Lower leg skin (tissue), 3 donors: Measurements from ENCODE around the gene ABCC4.

ENCODE experiments used
- POLR2A ChIP-seq, 2 donors: fragments of 450-650 bp; IDR thresholded peaks; one replicate each; pipeline ENCODE4 v1.6.1; 2016 to 2017; ENCODE audit warnings: antibody characterized with exemption in 2 of 2, mild to moderate bottlenecking in 1 of 2, moderate library complexity in 1 of 2
- TF ChIP-seq, protein P1 (sequence below), 3 donors: fragments of 450-650 bp; IDR thresholded peaks; one replicate each; pipeline ENCODE4 v1.5.1; 2016; ENCODE audit warnings: antibody characterized with exemption in 3 of 3, mild to moderate bottlenecking in 3 of 3, moderate library complexity in 2 of 3

DNA sequence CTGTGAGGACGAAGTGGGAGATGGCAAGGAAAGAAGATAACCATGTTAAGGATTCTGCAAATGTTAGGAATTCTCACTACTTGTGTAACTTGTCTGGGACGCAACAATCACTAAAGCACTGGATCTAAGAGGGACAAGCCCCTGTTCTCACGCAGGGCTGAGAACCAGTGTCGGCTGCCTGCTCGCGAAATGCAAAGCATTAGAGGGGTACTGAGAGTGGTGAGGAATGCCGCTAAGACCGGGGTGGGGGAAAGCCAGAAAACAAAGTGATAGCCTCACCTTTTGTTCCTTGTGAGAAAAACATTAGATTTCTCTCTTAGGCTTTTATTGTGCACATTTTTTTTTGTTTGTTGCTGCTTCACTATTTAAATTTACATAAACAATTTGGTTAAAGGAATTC is 241.9 kb downstream of the ABCC4 start:
- TF ChIP-seq POLR2A (IDR thresholded peaks at IDR 0.05), result no peak
- TF ChIP-seq, protein P1, sequence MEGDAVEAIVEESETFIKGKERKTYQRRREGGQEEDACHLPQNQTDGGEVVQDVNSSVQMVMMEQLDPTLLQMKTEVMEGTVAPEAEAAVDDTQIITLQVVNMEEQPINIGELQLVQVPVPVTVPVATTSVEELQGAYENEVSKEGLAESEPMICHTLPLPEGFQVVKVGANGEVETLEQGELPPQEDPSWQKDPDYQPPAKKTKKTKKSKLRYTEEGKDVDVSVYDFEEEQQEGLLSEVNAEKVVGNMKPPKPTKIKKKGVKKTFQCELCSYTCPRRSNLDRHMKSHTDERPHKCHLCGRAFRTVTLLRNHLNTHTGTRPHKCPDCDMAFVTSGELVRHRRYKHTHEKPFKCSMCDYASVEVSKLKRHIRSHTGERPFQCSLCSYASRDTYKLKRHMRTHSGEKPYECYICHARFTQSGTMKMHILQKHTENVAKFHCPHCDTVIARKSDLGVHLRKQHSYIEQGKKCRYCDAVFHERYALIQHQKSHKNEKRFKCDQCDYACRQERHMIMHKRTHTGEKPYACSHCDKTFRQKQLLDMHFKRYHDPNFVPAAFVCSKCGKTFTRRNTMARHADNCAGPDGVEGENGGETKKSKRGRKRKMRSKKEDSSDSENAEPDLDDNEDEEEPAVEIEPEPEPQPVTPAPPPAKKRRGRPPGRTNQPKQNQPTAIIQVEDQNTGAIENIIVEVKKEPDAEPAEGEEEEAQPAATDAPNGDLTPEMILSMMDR (IDR thresholded peaks at IDR 0.05), result no peak
